ENCODE measurements around the gene BAK1.

The BAK1 gene

GRCh38 chr6:33577106-33577535 lies 3.0 kb downstream of the BAK1 start:
- POLR2A ChIA-PET (ENCODE audit: low non-redundant PET): interaction anchor here (0.8 kb wide), 1 partner anchor 18 kb away, joined by 3 read pairs; no protein-coding TSS in a partner anchor
- no peak for TF ChIP-seq CTCF (conservative IDR thresholded peaks at IDR 0.05; ENCODE audit: low read depth)
- DNase-seq (ENCODE audit: low spot score): peak; percentile 92
- H3K27ac ChIP-seq: peak overlapping the region; percentile 97
- CTCF ChIA-PET: interaction anchor here (0.7 to 1.1 kb wide), 3 partner anchors 146 to 174 kb away, joined by 3 to 6 read pairs (median 4); no protein-coding TSS in a partner anchor

- POLR2A ChIA-PET (ENCODE audit: low non-redundant PET): interaction anchor here (0.8 kb wide), 1 partner anchor 17 kb away, joined by 3 read pairs; no protein-coding TSS in a partner anchor
- CTCF ChIA-PET: interaction anchor here (0.7 to 1.1 kb wide), 2 partner anchors 151 to 174 kb away, joined by 3 to 4 read pairs; no protein-coding TSS in a partner anchor
- H3K27ac ChIP-seq: peak overlapping the region; percentile 97
- DNase-seq (ENCODE audit: low spot score): no peak
- no peak for TF ChIP-seq CTCF (conservative IDR thresholded peaks at IDR 0.05; ENCODE audit: low read depth)
Measured at GRCh38 chr6:33576668-33577067, 3.4 kb downstream of the BAK1 start.

GRCh38 chr6:33575211-33575610 lies 4.9 kb downstream of the BAK1 start:
- no peak for TF ChIP-seq CTCF (conservative IDR thresholded peaks at IDR 0.05; ENCODE audit: low read depth)
- CTCF ChIA-PET: no interaction called here
- DNase-seq (ENCODE audit: low spot score): no peak
- POLR2A ChIA-PET (ENCODE audit: low non-redundant PET): interaction anchor here (0.5 kb wide), 1 partner anchor 1664 kb away, joined by 4 read pairs; no protein-coding TSS in a partner anchor
- H3K27ac ChIP-seq: peak overlapping the region; percentile 97

- DNase-seq (ENCODE audit: low spot score): no peak
- H3K27ac ChIP-seq: peak overlapping the region; percentile 96
- ChIA-PET POLR2A (ENCODE audit: low non-redundant PET) (interaction anchor here (0.6 kb wide), 1 partner anchor 16 kb away, joined by 4 read pairs; no protein-coding TSS in a partner anchor), CTCF (interaction anchor here (0.5 kb wide), 1 partner anchor 24 kb away, joined by 4 read pairs; no protein-coding TSS in a partner anchor)
- TF ChIP-seq CTCF (conservative IDR thresholded peaks at IDR 0.05; ENCODE audit: low read depth): no peak
Measured at GRCh38 chr6:33571637-33572316, 8.3 kb downstream of the BAK1 start.

GRCh38 chr6:33570806-33571636 lies 9.1 kb downstream of the BAK1 start:
- no peak for TF ChIP-seq CTCF (conservative IDR thresholded peaks at IDR 0.05; ENCODE audit: low read depth)
- peak overlapping the region; percentile 96 for H3K27ac ChIP-seq
- POLR2A ChIA-PET (ENCODE audit: low non-redundant PET): interaction anchor here (0.6 kb wide), 1 partner anchor 102 kb away, joined by 3 read pairs; no protein-coding TSS in a partner anchor
- CTCF ChIA-PET: interaction anchor here (0.6 to 1.0 kb wide), 2 partner anchors 20 to 140 kb away, joined by 4 to 6 read pairs; no protein-coding TSS in a partner anchor
- DNase-seq (ENCODE audit: low spot score): peak; percentile 79
